GM23338 (cell line): ENCODE measurements around the gene RABL3. TPM values are rescaled to one million over a fixed set of nuclear protein-coding genes. Genes with fewer than 3 reads are reported as not detected.

Source experiments
- ATAC-seq: fragments of 200-7000 bp; cut with Tn5 transposase; 3 replicates; pipeline ENCODE4 v1.9.1; 2020
- DNase-seq: peaks from one replicate; pipeline ENCODE4 v3.0.0-alpha.2; 2015; ENCODE audit warnings: low spot score
- H2AFZ ChIP-seq: fragments of 200-600 bp; sonication (generic); 2 replicates; pipeline ENCODE4 v1.8.0; 2016; ENCODE audit warnings: antibody characterized with exemption, mild to moderate bottlenecking, moderate library complexity
- H3F3A ChIP-seq: fragments of 200-600 bp; sonication (generic); replicated peaks from 2 replicates; pipeline ENCODE4 v1.8.0; 2017; ENCODE audit warnings: antibody characterized with exemption, mixed run types, low read depth
- H3K27ac ChIP-seq: fragments of 200-600 bp; sonication (generic); 2 replicates; pipeline ENCODE4 v1.6.1; 2016; ENCODE audit warnings: low read depth
- H3K27me3 ChIP-seq: fragments of 200-600 bp; sonication (generic); 2 replicates; pipeline ENCODE4 v1.8.0; 2016; ENCODE audit warnings: mild to moderate bottlenecking, mixed run types, moderate library complexity; ENCODE audit not compliant: insufficient read depth
- H3K36me3 ChIP-seq: fragments of 200-600 bp; sonication (generic); 2 replicates; pipeline ENCODE4 v1.8.0; 2016; ENCODE audit warnings: mild to moderate bottlenecking; ENCODE audit not compliant: insufficient read depth
- H3K4me1 ChIP-seq: fragments of 200-600 bp; sonication (generic); 2 replicates; pipeline ENCODE4 v1.8.0; 2016; ENCODE audit warnings: mild to moderate bottlenecking, moderate library complexity; ENCODE audit not compliant: insufficient read depth
- H3K4me2 ChIP-seq: fragments of 200-600 bp; sonication (generic); 2 replicates; pipeline ENCODE4 v1.7.1; 2017; ENCODE audit warnings: mixed run types
- H3K4me3 ChIP-seq: fragments of 200-600 bp; sonication (generic); 2 replicates; pipeline ENCODE4 v1.6.1; 2016; ENCODE audit warnings: mixed run types
- H3K79me2 ChIP-seq: fragments of 200-600 bp; sonication (generic); replicated peaks from 2 replicates; pipeline ENCODE4 v1.8.0; 2017; ENCODE audit warnings: mild to moderate bottlenecking; ENCODE audit not compliant: insufficient read depth
- H3K9me2 ChIP-seq: fragments of 200-600 bp; sonication (generic); 2 replicates; pipeline ENCODE4 v1.8.0; 2017; ENCODE audit not compliant: insufficient read depth
- H4K20me1 ChIP-seq: fragments of 200-600 bp; sonication (generic); replicated peaks from 2 replicates; pipeline ENCODE4 v1.8.0; 2017; ENCODE audit warnings: mild to moderate bottlenecking; ENCODE audit not compliant: insufficient read depth
- H3K27ac Mint-ChIP-seq: 2 replicates; pipeline ENCODE4 v1.8.0; 2020; ENCODE audit warnings: inconsistent platforms, mild to moderate bottlenecking, moderate library complexity, mixed read lengths
- H3K27me3 Mint-ChIP-seq: 3 replicates; pipeline ENCODE4 v1.8.0; 2022; ENCODE audit warnings: low read depth, mild to moderate bottlenecking, moderate library complexity, mixed read lengths, inconsistent platforms; ENCODE audit not compliant: insufficient read depth, poor library complexity
- H3K36me3 Mint-ChIP-seq: 3 replicates; pipeline ENCODE4 v1.8.0; 2021; ENCODE audit warnings: low read depth, mild to moderate bottlenecking, inconsistent platforms, moderate library complexity, mixed read lengths
- H3K4me1 Mint-ChIP-seq: 3 replicates; pipeline ENCODE4 v1.8.0; 2020; ENCODE audit warnings: mild to moderate bottlenecking, inconsistent platforms, mixed read lengths
- H3K4me3 Mint-ChIP-seq: 3 replicates; pipeline ENCODE4 v1.8.0; 2021; ENCODE audit warnings: moderate library complexity, mild to moderate bottlenecking, inconsistent platforms, mixed read lengths
- H3K9me3 Mint-ChIP-seq: 3 replicates; pipeline ENCODE4 v1.8.0; 2020; ENCODE audit warnings: moderate library complexity, mild to moderate bottlenecking, inconsistent platforms, mixed read lengths
- CREB1 ChIP-seq: fragments of 250-450 bp; sonication (Bioruptor Pico); IDR thresholded peaks from 2 replicates; pipeline ENCODE4 v1.5.0; 2020; ENCODE audit warnings: low read depth, mild to moderate bottlenecking, moderate library complexity
- CTCF ChIP-seq, 2 experiments: fragments of 200-600 bp in 1 of 2; sonication (generic) in 1 of 2; conservative IDR thresholded peaks; 2 replicates each; pipeline versions ENCODE4 v1.5.1 to v1.6.1; 2016 to 2017; ENCODE audit warnings: antibody characterized with exemption in 2 of 2, low read depth in 2 of 2, mild to moderate bottlenecking in 2 of 2, moderate library complexity in 1 of 2
- EZH2 ChIP-seq: fragments of 200-600 bp; sonication (generic); IDR thresholded peaks from one replicate; pipeline ENCODE4 v1.8.0; 2017; ENCODE audit warnings: antibody characterized with exemption, mild to moderate bottlenecking, low read depth; ENCODE audit not compliant: unreplicated experiment
- EZH2phosphoT487 ChIP-seq: fragments of 200-600 bp; sonication (generic); IDR thresholded peaks from one replicate; pipeline ENCODE4 v1.8.1; 2018; ENCODE audit warnings: antibody characterized with exemption; ENCODE audit not compliant: unreplicated experiment
- JUNB ChIP-seq: IDR thresholded peaks from one replicate; pipeline ENCODE4 v1.6.1; 2016; ENCODE audit warnings: antibody characterized with exemption; ENCODE audit not compliant: unreplicated experiment
- NANOG ChIP-seq: IDR thresholded peaks from 2 replicates; pipeline ENCODE4 v1.6.1; 2016; ENCODE audit warnings: antibody characterized with exemption, borderline replicate concordance
- POLR2AphosphoS5 ChIP-seq: IDR thresholded peaks from 2 replicates; pipeline ENCODE4 v1.6.1; 2016; ENCODE audit warnings: antibody characterized with exemption, low read depth
- STAT1 ChIP-seq: IDR thresholded peaks from one replicate; pipeline ENCODE4 v1.6.1; 2016; ENCODE audit warnings: antibody characterized with exemption; ENCODE audit not compliant: unreplicated experiment
- ZNF114 ChIP-seq: fragments of 250-450 bp; sonication (Bioruptor Pico); IDR thresholded peaks from 2 replicates; pipeline ENCODE4 v1.5.0; 2020; ENCODE audit warnings: mild to moderate bottlenecking, moderate library complexity
- ZNF331 ChIP-seq: fragments of 250-450 bp; sonication (Bioruptor Pico); IDR thresholded peaks from 2 replicates; pipeline ENCODE4 v1.5.0; 2020; ENCODE audit warnings: low read depth, mild to moderate bottlenecking, moderate library complexity
- ZNF462 ChIP-seq: fragments of 250-450 bp; sonication (Bioruptor Pico); IDR thresholded peaks from 2 replicates; pipeline ENCODE4 v1.5.0; 2020; ENCODE audit warnings: mild to moderate bottlenecking, moderate library complexity
- polyA plus RNA-seq: library from polyadenylated mRNA; unstranded; fragments of >200 nt; fragmentation: Nextera tagmentation; extraction: Ambion mirVana; gene quantifications from 2 replicates; pipeline ENCODE4 v1.2.1, GENCODE V29; 2016
- total RNA-seq: library from RNA; depleted of rRNA; stranded (reverse); fragments of >200 nt; shearing (Covaris generic); gene quantifications from 2 replicates; pipeline ENCODE4 v1.2.3, GENCODE V29; 2014
- TF ChIP-seq, protein P1 (sequence below): IDR thresholded peaks from one replicate; pipeline ENCODE4 v1.6.1; 2018; ENCODE audit warnings: antibody characterized with exemption; ENCODE audit not compliant: unreplicated experiment
- TF ChIP-seq, protein P2 (sequence below): IDR thresholded peaks from 2 replicates; pipeline ENCODE4 v1.6.1; 2016; ENCODE audit warnings: antibody characterized with exemption

Gene RABL3
- total and polyA plus RNA-seq, 2 experiments from 2014 or later: 7.8 to 9.8 TPM

GRCh38 chr3:120678331-120678947 is 63.9 kb downstream of the RABL3 start:
- Histone ChIP-seq H3K36me3 (no peaks in the 10 kb centered on the region), H3K79me2 (no peaks in the 10 kb centered on the region), H3K27ac (peak overlapping the region; percentile 98), H3K4me1 (peaks cover 39% of the 10 kb centered on the region), H3K4me2 (peak overlapping the region; percentile 48), H3F3A (0 out of 2 replicates have a peak, but pooled peaks cover 4% of the 10 kb centered on the region), H4K20me1 (no peaks in the 10 kb centered on the region), H3K27me3 (no peaks in the 10 kb centered on the region), H2AFZ (no peak overlapping the region), H3K9me2 (0 out of 2 replicates have a peak, but pooled peaks cover 6% of the 10 kb centered on the region), H3K4me3 (no peak overlapping the region)
- H3K27ac Mint-ChIP-seq: peak overlapping the region; percentile 99
- peaks cover 3% of the 10 kb centered on the region for H3K27me3 Mint-ChIP-seq
- peaks cover 9% of the 10 kb centered on the region for H3K9me3 Mint-ChIP-seq
- H3K36me3 Mint-ChIP-seq: peaks cover 16% of the 10 kb centered on the region
- H3K4me1 Mint-ChIP-seq: peaks cover 77% of the 10 kb centered on the region
- ATAC-seq (peak; percentile 85), DNase-seq (peak; percentile 51)
- H3K4me3 Mint-ChIP-seq: peak overlapping the region; percentile 3; the same call in 1 of the 3 replicates
- TF ChIP-seq STAT1 (no peak), NANOG (no peak), ZNF114 (CRISPR knock-in tag) (no peak), CTCF (conservative IDR thresholded peaks at IDR 0.05; ENCODE audit: low read depth in 2 of 2) (no peak), ZNF462 (peak; percentile 59; the same call in 1 of the 2 replicates), ZNF331 (CRISPR knock-in tag) (no peak), POLR2AphosphoS5 (0 out of 2 replicates have a peak, but pooled peaks have one; percentile 26), EZH2 (no peak), CREB1 (CRISPR knock-in tag) (0 out of 2 replicates have a peak, but pooled peaks have one; percentile 23), JUNB (no peak), EZH2phosphoT487 (no peak)
- TF ChIP-seq, protein P1, sequence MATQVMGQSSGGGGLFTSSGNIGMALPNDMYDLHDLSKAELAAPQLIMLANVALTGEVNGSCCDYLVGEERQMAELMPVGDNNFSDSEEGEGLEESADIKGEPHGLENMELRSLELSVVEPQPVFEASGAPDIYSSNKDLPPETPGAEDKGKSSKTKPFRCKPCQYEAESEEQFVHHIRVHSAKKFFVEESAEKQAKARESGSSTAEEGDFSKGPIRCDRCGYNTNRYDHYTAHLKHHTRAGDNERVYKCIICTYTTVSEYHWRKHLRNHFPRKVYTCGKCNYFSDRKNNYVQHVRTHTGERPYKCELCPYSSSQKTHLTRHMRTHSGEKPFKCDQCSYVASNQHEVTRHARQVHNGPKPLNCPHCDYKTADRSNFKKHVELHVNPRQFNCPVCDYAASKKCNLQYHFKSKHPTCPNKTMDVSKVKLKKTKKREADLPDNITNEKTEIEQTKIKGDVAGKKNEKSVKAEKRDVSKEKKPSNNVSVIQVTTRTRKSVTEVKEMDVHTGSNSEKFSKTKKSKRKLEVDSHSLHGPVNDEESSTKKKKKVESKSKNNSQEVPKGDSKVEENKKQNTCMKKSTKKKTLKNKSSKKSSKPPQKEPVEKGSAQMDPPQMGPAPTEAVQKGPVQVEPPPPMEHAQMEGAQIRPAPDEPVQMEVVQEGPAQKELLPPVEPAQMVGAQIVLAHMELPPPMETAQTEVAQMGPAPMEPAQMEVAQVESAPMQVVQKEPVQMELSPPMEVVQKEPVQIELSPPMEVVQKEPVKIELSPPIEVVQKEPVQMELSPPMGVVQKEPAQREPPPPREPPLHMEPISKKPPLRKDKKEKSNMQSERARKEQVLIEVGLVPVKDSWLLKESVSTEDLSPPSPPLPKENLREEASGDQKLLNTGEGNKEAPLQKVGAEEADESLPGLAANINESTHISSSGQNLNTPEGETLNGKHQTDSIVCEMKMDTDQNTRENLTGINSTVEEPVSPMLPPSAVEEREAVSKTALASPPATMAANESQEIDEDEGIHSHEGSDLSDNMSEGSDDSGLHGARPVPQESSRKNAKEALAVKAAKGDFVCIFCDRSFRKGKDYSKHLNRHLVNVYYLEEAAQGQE: no peak
- TF ChIP-seq, protein P2, sequence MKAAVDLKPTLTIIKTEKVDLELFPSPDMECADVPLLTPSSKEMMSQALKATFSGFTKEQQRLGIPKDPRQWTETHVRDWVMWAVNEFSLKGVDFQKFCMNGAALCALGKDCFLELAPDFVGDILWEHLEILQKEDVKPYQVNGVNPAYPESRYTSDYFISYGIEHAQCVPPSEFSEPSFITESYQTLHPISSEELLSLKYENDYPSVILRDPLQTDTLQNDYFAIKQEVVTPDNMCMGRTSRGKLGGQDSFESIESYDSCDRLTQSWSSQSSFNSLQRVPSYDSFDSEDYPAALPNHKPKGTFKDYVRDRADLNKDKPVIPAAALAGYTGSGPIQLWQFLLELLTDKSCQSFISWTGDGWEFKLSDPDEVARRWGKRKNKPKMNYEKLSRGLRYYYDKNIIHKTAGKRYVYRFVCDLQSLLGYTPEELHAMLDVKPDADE: no peak
